Activated CD8-positive, alpha-beta T cell treated with anti-CD3 and anti-CD28 coated beads for 36 hours (primary cell): Measurements from ENCODE around the gene HINFP. TPM values are rescaled to one million over a fixed set of nuclear protein-coding genes. Genes with fewer than 3 reads are reported as not detected.
"Not testable (repeated sequence)": the region's sequence is repeated elsewhere in the genome, so short reads cannot be mapped to it uniquely, and the experiment has no call there.

Experiments used
- ATAC-seq: fragments of 200-7000 bp; cut with Tn5 transposase; one replicate; pipeline ENCODE4 v1.10.0; 2021; ENCODE audit warnings: mild to moderate bottlenecking, moderate library complexity
- CTCF ChIA-PET: fragments of 350-600 bp; sonication (Branson Sonifier 250); formaldehyde crosslinking; loops from one replicate; lab custom pipeline; 2021; ENCODE audit warnings: antibody characterized with exemption; lab: Charles Lee
- POLR2A ChIA-PET: fragments of 350-600 bp; sonication (Branson Sonifier 250); formaldehyde crosslinking; loops from one replicate; lab custom pipeline; 2021; ENCODE audit warnings: antibody characterized with exemption; lab: Charles Lee
- DNase-seq: peaks from one replicate; pipeline ENCODE4 v3.0.0-alpha.2; 2020
- H3K27ac Mint-ChIP-seq: one replicate; pipeline ENCODE4 v1.8.0; 2021; ENCODE audit warnings: mild to moderate bottlenecking, mixed read lengths
- H3K27me3 Mint-ChIP-seq: one replicate; pipeline ENCODE4 v1.8.0; 2021; ENCODE audit warnings: mixed read lengths
- H3K36me3 Mint-ChIP-seq: one replicate; pipeline ENCODE4 v1.8.0; 2021; ENCODE audit warnings: low read depth, mixed read lengths
- H3K4me1 Mint-ChIP-seq: one replicate; pipeline ENCODE4 v1.8.0; 2021; ENCODE audit warnings: low read depth, mixed read lengths
- H3K4me3 Mint-ChIP-seq: one replicate; pipeline ENCODE4 v1.8.0; 2021; ENCODE audit warnings: mild to moderate bottlenecking, moderate library complexity, mixed read lengths
- H3K9me3 Mint-ChIP-seq: one replicate; pipeline ENCODE4 v1.8.0; 2021; ENCODE audit warnings: mixed read lengths
- CTCF ChIP-seq: fragments of 200-600 bp; IDR thresholded peaks from one replicate; pipeline ENCODE4 v1.8.0; 2022; ENCODE audit warnings: antibody characterized with exemption, mild to moderate bottlenecking
- intact Hi-C: fragments of 100-400 bp; cut with micrococcal nuclease; formaldehyde crosslinking; loops from one replicate; pipeline ENCODE4 v1.10.0; 2022
- total RNA-seq, 2 experiments: library from RNA; stranded (reverse); gene quantifications; one replicate each; pipeline ENCODE4 v1.2.3, GENCODE V29; 2021

HINFP gene
- total RNA-seq, 2 experiments from 2014 or later = 23.9 to 26.5 TPM

GRCh38 chr11:119099711-119100110 is 21.7 kb upstream of the HINFP start:
- DNase-seq (no peak), ATAC-seq (no peak)
- ChIA-PET POLR2A (interaction anchor here (0.7 to 1.2 kb wide), 2 partner anchors 8 to 16 kb away, joined by 3 read pairs; no protein-coding TSS in a partner anchor), CTCF (interaction anchor here (0.6 to 2.0 kb wide), 3 partner anchors 9 to 21 kb away, joined by 3 to 7 read pairs (median 6); partner anchors contain the start of gene HINFP)
- intact Hi-C loops = no loop called here
- Mint-ChIP-seq H3K4me1 (peaks cover 38% of the 10 kb centered on the region), H3K4me3 (peak overlapping the region; percentile 91), H3K9me3 (no peaks in the 10 kb centered on the region), H3K27me3 (peaks cover 1% of the 10 kb centered on the region), H3K36me3 (peaks cover 46% of the 10 kb centered on the region), H3K27ac (no peak overlapping the region)
- TF ChIP-seq CTCF = no peak

- peak overlapping the region; percentile 97 for H3K27ac Mint-ChIP-seq
- no peak for ATAC-seq
- no peak for DNase-seq
- ChIA-PET CTCF (interaction anchor here (1.9 kb wide), 1 partner anchor 8 kb away, joined by 6 read pairs; no protein-coding TSS in a partner anchor), POLR2A (interaction anchor here (0.7 to 1.2 kb wide), 2 partner anchors 9 to 15 kb away, joined by 3 read pairs; no protein-coding TSS in a partner anchor)
- H3K4me1 Mint-ChIP-seq = peaks cover 38% of the 10 kb centered on the region
- peak overlapping the region; percentile 91 for H3K4me3 Mint-ChIP-seq
- peaks cover 39% of the 10 kb centered on the region for H3K36me3 Mint-ChIP-seq
- peak; percentile 46 for TF ChIP-seq CTCF
- H3K9me3 Mint-ChIP-seq = no peaks in the 10 kb centered on the region
- intact Hi-C loops = no loop called here
- peaks cover under 1% of the 10 kb centered on the region for H3K27me3 Mint-ChIP-seq
Measured at GRCh38 chr11:119100246-119100970, 21.0 kb upstream of the HINFP start.

GRCh38 chr11:119100994-119101758 is 20.2 kb upstream of the HINFP start:
- no peak for TF ChIP-seq CTCF
- intact Hi-C loops = no loop called here
- no peaks in the 10 kb centered on the region for H3K9me3 Mint-ChIP-seq
- DNase-seq = no peak
- no peaks in the 10 kb centered on the region for H3K27me3 Mint-ChIP-seq
- peak; percentile 12 for ATAC-seq
- ChIA-PET POLR2A (interaction anchor here (0.8 to 2.3 kb wide), 7 partner anchors 8 to 83 kb away, joined by 3 to 20 read pairs (median 5); partner anchors contain the start of genes HMBS, RPS25, TRAPPC4 and VPS11), CTCF (interaction anchor here (1.0 to 1.9 kb wide), 4 partner anchors 16 to 222 kb away, joined by 3 to 12 read pairs (median 5); partner anchors contain the start of genes HMBS and VPS11)
- H3K4me3 Mint-ChIP-seq = peak overlapping the region; percentile 91
- peaks cover 37% of the 10 kb centered on the region for H3K36me3 Mint-ChIP-seq
- peaks cover 33% of the 10 kb centered on the region for H3K4me1 Mint-ChIP-seq
- H3K27ac Mint-ChIP-seq = peak overlapping the region; percentile 97

- ChIA-PET POLR2A (interaction anchor here (0.8 to 2.3 kb wide), 14 partner anchors 9 to 220 kb away, joined by 3 to 20 read pairs (median 4); partner anchors contain the start of genes HMBS, HYOU1, RPS25 and TRAPPC4), CTCF (interaction anchor here (0.9 to 1.9 kb wide), 8 partner anchors 16 to 221 kb away, joined by 3 to 12 read pairs (median 4); partner anchors contain the start of genes CBL, HMBS and VPS11)
- ATAC-seq (peak; percentile 82), DNase-seq (peak; percentile 93)
- Mint-ChIP-seq H3K9me3 (no peaks in the 10 kb centered on the region), H3K27ac (peak within 1 kb of the TSS; percentile 97), H3K27me3 (no peaks in the 10 kb centered on the region), H3K4me1 (peaks cover 33% of the 10 kb centered on the region), H3K4me3 (peak within 1 kb of the TSS; percentile 91), H3K36me3 (peaks cover 30% of the 10 kb centered on the region)
- TF ChIP-seq CTCF = no peak
- intact Hi-C loops = no loop called here
Measured at GRCh38 chr11:119101759-119102423, 19.5 kb upstream of the HINFP start, which contains the start of gene DPAGT1. TSS of gene DPAGT1 (minus strand) at chr11:119101853. CDS start at chr11:119101655, 198 bp downstream.

- Mint-ChIP-seq H3K27ac (peak overlapping the region; percentile 97), H3K4me3 (peak overlapping the region; percentile 91), H3K4me1 (peaks cover 32% of the 10 kb centered on the region), H3K36me3 (peaks cover 19% of the 10 kb centered on the region)
- H3K27me3 Mint-ChIP-seq, DNase-seq, intact Hi-C loops, H3K9me3 Mint-ChIP-seq, ATAC-seq: not testable (repeated sequence)
- CTCF ChIA-PET = interaction anchor here (0.9 to 1.6 kb wide), 3 partner anchors 12 to 15 kb away, joined by 3 to 4 read pairs (median 3); no protein-coding TSS in a partner anchor
- POLR2A ChIA-PET = interaction anchor here (1.0 to 2.3 kb wide), 5 partner anchors 10 to 219 kb away, joined by 3 to 20 read pairs (median 10); partner anchors contain the start of genes HMBS, HYOU1 and VPS11
Measured at GRCh38 chr11:119103161-119103664, 18.2 kb upstream of the HINFP start.
